CD14-positive monocyte (primary cell): Measurements from ENCODE around the gene CFAP90. TPM values are rescaled to one million over a fixed set of nuclear protein-coding genes. Genes with fewer than 3 reads are reported as not detected.
A peak's percentile ranks its signal among the peaks of the same experiment; 100 is the strongest.

ENCODE experiments used
- DNase-seq, 3 donors: peaks; one replicate each; pipeline ENCODE4 v3.0.0-alpha.2; 2011 to 2022
- H2AFZ ChIP-seq: 2 replicates; pipeline ENCODE4 v1.6.0; 2012; ENCODE audit warnings: mild to moderate bottlenecking, low read depth, low read length, inconsistent platforms; ENCODE audit not compliant: insufficient read depth, poor library complexity, severe bottlenecking
- H3K27ac ChIP-seq, 2 donors: 1 replicate in 1 of 2; 2 replicates in 1 of 2; pipeline ENCODE4 v1.5.1; 2012 to 2013; ENCODE audit warnings: low read length in 2 of 2, control low read depth in 1 of 2, inconsistent platforms in 1 of 2, low read depth in 1 of 2, mild to moderate bottlenecking in 1 of 2
- H3K27me3 ChIP-seq, 2 donors: one replicate each; pipeline versions ENCODE4 v1.6.0 to v1.6.1; 2011 to 2013; ENCODE audit warnings: low read length in 2 of 2; ENCODE audit not compliant: control insufficient read depth in 2 of 2, insufficient read depth in 2 of 2
- H3K36me3 ChIP-seq, 2 donors: replicated peaks in 1 of 2; 1 replicate in 1 of 2; 2 replicates in 1 of 2; pipeline versions ENCODE4 v1.5.1 to v1.6.1; 2012 to 2013; ENCODE audit warnings: low read length in 2 of 2, control low read depth in 1 of 2, inconsistent platforms in 1 of 2, mild to moderate bottlenecking in 1 of 2; ENCODE audit not compliant: insufficient read depth in 2 of 2, control insufficient read depth in 1 of 2
- H3K4me1 ChIP-seq, 2 donors: 1 replicate in 1 of 2; 2 replicates in 1 of 2; pipeline versions ENCODE4 v1.5.1 to v1.6.1; 2012 to 2013; ENCODE audit warnings: low read length in 2 of 2, control low read depth in 1 of 2, inconsistent platforms in 1 of 2, mild to moderate bottlenecking in 1 of 2, moderate library complexity in 1 of 2; ENCODE audit not compliant: insufficient read depth in 2 of 2, control insufficient read depth in 1 of 2
- H3K4me2 ChIP-seq: replicated peaks from 2 replicates; pipeline ENCODE3; 2012; ENCODE audit warnings: low read length, moderate library complexity, mild to moderate bottlenecking; ENCODE audit not compliant: poor library complexity, severe bottlenecking; ENCODE audit errors: extremely low read depth
- H3K4me3 ChIP-seq, 3 experiments: fragments of 200-600 bp in 1 of 3; sonication (generic) in 1 of 3; replicated peaks in 1 of 3; 1 replicate in 2 of 3; 2 replicates in 1 of 3; pipeline ENCODE4 v1.5.1; 2011 to 2013; ENCODE audit warnings: low read length in 3 of 3, mild to moderate bottlenecking in 3 of 3, control low read depth in 2 of 3, low read depth in 2 of 3, inconsistent platforms in 1 of 3, moderate library complexity in 1 of 3
- H3K79me2 ChIP-seq: 2 replicates; pipeline ENCODE4 v1.6.0; 2012; ENCODE audit warnings: mild to moderate bottlenecking, control low read depth, inconsistent platforms, low read length, moderate library complexity; ENCODE audit not compliant: insufficient read depth
- H3K9ac ChIP-seq: 2 replicates; pipeline ENCODE4 v1.6.0; 2017; ENCODE audit warnings: low read length, mild to moderate bottlenecking; ENCODE audit not compliant: insufficient read depth, poor library complexity, severe bottlenecking
- H3K9me3 ChIP-seq, 2 donors: replicated peaks in 1 of 2; 1 replicate in 1 of 2; 2 replicates in 1 of 2; pipeline versions ENCODE4 v1.5.1 to v1.6.1; 2012 to 2013; ENCODE audit warnings: low read length in 2 of 2, control low read depth in 1 of 2; ENCODE audit not compliant: control insufficient read depth in 1 of 2, insufficient read depth in 1 of 2
- H4K20me1 ChIP-seq: 2 replicates; pipeline ENCODE4 v1.6.0; 2012; ENCODE audit warnings: mild to moderate bottlenecking, low read length, control low read depth, moderate library complexity; ENCODE audit not compliant: insufficient read depth
- H3K27ac Mint-ChIP-seq, 7 donors: one replicate each; pipeline ENCODE4 v1.8.0; 2020; ENCODE audit warnings: mild to moderate bottlenecking in 7 of 7, mixed read lengths in 7 of 7, moderate library complexity in 6 of 7, inconsistent platforms in 2 of 7
- H3K27me3 Mint-ChIP-seq, 3 donors: one replicate each; pipeline ENCODE4 v1.8.0; 2021 to 2022; ENCODE audit warnings: low read depth in 3 of 3, mild to moderate bottlenecking in 3 of 3, mixed read lengths in 3 of 3, moderate library complexity in 3 of 3, inconsistent platforms in 1 of 3
- H3K36me3 Mint-ChIP-seq, 2 donors: one replicate each; pipeline ENCODE4 v1.8.0; 2020; ENCODE audit warnings: mixed read lengths in 2 of 2, inconsistent platforms in 1 of 2, mild to moderate bottlenecking in 1 of 2
- H3K4me1 Mint-ChIP-seq: one replicate; pipeline ENCODE4 v1.8.0; 2020; ENCODE audit warnings: mild to moderate bottlenecking, mixed read lengths
- H3K4me3 Mint-ChIP-seq, 2 donors: one replicate each; pipeline ENCODE4 v1.8.0; 2020; ENCODE audit warnings: mild to moderate bottlenecking in 2 of 2, mixed read lengths in 2 of 2, moderate library complexity in 1 of 2
- H3K9me3 Mint-ChIP-seq, 7 donors: one replicate each; pipeline ENCODE4 v1.8.0; 2020 to 2022; ENCODE audit warnings: mixed read lengths in 7 of 7, mild to moderate bottlenecking in 6 of 7, moderate library complexity in 6 of 7, inconsistent platforms in 2 of 7
- WGBS: methylation state at CpG from one replicate; pipeline ENCODE4 v1.1.5; 2013; ENCODE audit warnings: missing lambda C conversion rate; ENCODE audit not compliant: insufficient coverage; 5-methylcytosine and 5-hydroxymethylcytosine counted together
- intact Hi-C, 2 donors: fragments of 100-400 bp; cut with micrococcal nuclease; formaldehyde crosslinking; loops; one replicate each; pipeline versions ENCODE4 v1.15.0 to v1.15.1; 2023
- polyA plus RNA-seq, 3 donors: library from polyadenylated mRNA; depleted of rRNA in 1 of 3; unstranded in 2 of 3; stranded (reverse) in 1 of 3; fragments of 300-500 nt in 2 of 3; fragments of >200 nt in 1 of 3; fragmentation: Illumina TruSeq in 2 of 3; gene quantifications; 1 replicate in 2 of 3; 2 replicates in 1 of 3; pipeline ENCODE4 v1.2.3, GENCODE V29; 2012 to 2021
- TF ChIP-seq, protein P1 (sequence below): fragments of 200-600 bp; IDR thresholded peaks from one replicate; pipeline ENCODE4 v1.8.0; 2022; ENCODE audit warnings: antibody characterized with exemption, mild to moderate bottlenecking

Gene CFAP90
- polyA plus RNA-seq, 3 donors = not detected

DNA sequence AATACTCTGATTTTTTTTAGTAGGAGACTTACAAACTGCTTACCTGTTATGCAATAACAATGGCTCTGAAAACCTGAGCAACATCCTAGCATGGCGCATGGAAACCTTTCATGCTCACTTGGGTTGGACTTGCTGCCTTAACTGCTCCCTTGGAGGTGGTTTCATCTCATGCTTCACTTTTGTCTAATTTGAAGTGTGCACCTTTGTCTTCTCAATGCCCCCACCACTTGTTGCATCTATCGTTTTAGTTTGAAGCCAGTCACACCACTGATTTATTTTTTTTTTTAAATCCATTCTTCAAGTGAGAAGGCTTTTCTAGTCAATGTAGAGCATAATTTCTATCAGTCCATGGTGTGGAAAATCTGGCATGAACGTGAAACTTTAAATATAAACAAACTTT, 63.2 kb downstream of the CFAP90 start:
- Histone ChIP-seq H3K9ac (no peak overlapping the region), H3K27me3 (peaks cover 9 to 12% of the 10 kb centered on the region in 2 donors), H2AFZ (no peak overlapping the region), H3K9me3 (no peaks in the 10 kb centered on the region), H3K4me2 (no peak overlapping the region), H4K20me1 (no peaks in the 10 kb centered on the region), H3K4me3 (no peak overlapping the region), H3K79me2 (no peaks in the 10 kb centered on the region), H3K36me3 (no peaks in the 10 kb centered on the region), H3K27ac (no peak overlapping the region), H3K4me1 (no peaks in the 10 kb centered on the region)
- intact Hi-C loops = no loop called here
- TF ChIP-seq, protein P1, sequence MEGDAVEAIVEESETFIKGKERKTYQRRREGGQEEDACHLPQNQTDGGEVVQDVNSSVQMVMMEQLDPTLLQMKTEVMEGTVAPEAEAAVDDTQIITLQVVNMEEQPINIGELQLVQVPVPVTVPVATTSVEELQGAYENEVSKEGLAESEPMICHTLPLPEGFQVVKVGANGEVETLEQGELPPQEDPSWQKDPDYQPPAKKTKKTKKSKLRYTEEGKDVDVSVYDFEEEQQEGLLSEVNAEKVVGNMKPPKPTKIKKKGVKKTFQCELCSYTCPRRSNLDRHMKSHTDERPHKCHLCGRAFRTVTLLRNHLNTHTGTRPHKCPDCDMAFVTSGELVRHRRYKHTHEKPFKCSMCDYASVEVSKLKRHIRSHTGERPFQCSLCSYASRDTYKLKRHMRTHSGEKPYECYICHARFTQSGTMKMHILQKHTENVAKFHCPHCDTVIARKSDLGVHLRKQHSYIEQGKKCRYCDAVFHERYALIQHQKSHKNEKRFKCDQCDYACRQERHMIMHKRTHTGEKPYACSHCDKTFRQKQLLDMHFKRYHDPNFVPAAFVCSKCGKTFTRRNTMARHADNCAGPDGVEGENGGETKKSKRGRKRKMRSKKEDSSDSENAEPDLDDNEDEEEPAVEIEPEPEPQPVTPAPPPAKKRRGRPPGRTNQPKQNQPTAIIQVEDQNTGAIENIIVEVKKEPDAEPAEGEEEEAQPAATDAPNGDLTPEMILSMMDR = no peak
- peaks cover 13 to 28% (median 16%) of the 10 kb centered on the region in 3 donors for H3K27me3 Mint-ChIP-seq
- no peak overlapping the region for H3K4me3 Mint-ChIP-seq
- H3K9me3 Mint-ChIP-seq = peaks cover 0 to 2% (median 0%) of the 10 kb centered on the region in 7 donors
- H3K4me1 Mint-ChIP-seq = no peaks in the 10 kb centered on the region
- no CpG with 5 or more reads among the region's 3 CpGs for WGBS
- no peaks in the 10 kb centered on the region for H3K36me3 Mint-ChIP-seq
- DNase-seq = no peak
- H3K27ac Mint-ChIP-seq = no peak overlapping the region

DNA sequence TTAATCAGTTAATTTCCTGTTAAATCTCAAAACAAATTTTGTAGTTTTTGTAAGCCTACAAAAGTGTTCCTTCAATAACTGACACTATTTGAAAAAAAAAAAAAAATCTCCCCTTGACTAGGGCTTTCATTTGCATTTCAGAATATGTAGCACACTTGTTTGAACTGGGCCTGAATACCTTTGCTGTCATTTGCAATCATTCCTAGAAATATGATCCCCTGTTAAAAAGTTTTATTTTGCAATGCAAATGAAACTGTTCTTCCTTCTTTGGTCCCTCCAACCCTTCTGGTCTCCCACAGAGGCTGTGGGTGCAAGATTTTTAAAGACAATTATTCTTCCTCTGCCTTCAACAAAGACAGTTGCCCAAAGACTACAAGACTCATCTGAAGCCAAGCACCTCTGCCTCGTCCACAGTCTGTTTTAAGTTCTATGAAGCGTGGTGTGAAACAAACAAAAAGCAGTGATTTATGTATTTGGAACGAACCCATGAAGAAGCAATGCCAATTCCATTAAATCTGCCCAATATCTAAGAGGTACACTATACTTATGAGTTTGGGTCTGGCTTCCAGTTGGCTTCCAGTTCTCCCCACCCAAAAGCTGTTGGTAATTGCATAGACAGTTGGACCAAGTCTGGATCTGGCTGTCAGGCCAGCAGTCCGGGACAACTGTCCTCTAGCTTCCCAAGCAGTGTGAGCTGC, 66.1 kb downstream of the CFAP90 start:
- peaks cover 18 to 42% (median 25%) of the 10 kb centered on the region in 3 donors for H3K27me3 Mint-ChIP-seq
- 100% methylated on average over 1 of the region's 4 CpGs for WGBS
- no peak for DNase-seq

More for the DNA sequence above, 66.1 kb downstream of the CFAP90 start:
- no peaks in the 10 kb centered on the region for H4K20me1 ChIP-seq
- Mint-ChIP-seq H3K27ac (no peak overlapping the region), H3K4me1 (peaks cover under 1% of the 10 kb centered on the region), H3K4me3 (peak overlapping the region in 1 of 2 donors; percentile 7), H3K9me3 (peaks cover 0 to 2% (median 0%) of the 10 kb centered on the region in 7 donors), H3K36me3 (no peaks in the 10 kb centered on the region)
- H3K4me1 ChIP-seq = no peaks in the 10 kb centered on the region
- no peaks in the 10 kb centered on the region for H3K9me3 ChIP-seq
- H3K4me2 ChIP-seq = no peak overlapping the region
- no peak overlapping the region for H2AFZ ChIP-seq
- TF ChIP-seq, protein P1 = no peak
- no peaks in the 10 kb centered on the region for H3K79me2 ChIP-seq
- no peaks in the 10 kb centered on the region for H3K36me3 ChIP-seq
- peaks cover 27 to 30% of the 10 kb centered on the region in 2 donors for H3K27me3 ChIP-seq
- intact Hi-C loops = no loop called here
- no peak overlapping the region for H3K27ac ChIP-seq
- no peak overlapping the region for H3K4me3 ChIP-seq
- H3K9ac ChIP-seq = no peak overlapping the region
